OCI-LY3 (cell line): ENCODE measurements around the gene RAB12.

ENCODE experiments used
- EZH2phosphoT487 ChIP-seq: fragments of 200-600 bp; shearing (Covaris generic); IDR thresholded peaks from 2 replicates; pipeline ENCODE4 v1.6.1; 2018; ENCODE audit warnings: antibody characterized with exemption, mixed run types, low read depth
- TF ChIP-seq, protein P1 (sequence below): fragments of 200-600, 300-600 bp; sonication (generic); IDR thresholded peaks from 2 replicates; pipeline ENCODE4 v1.5.1; 2014; ENCODE audit warnings: antibody characterized with exemption, low read length, low read depth

DNA sequence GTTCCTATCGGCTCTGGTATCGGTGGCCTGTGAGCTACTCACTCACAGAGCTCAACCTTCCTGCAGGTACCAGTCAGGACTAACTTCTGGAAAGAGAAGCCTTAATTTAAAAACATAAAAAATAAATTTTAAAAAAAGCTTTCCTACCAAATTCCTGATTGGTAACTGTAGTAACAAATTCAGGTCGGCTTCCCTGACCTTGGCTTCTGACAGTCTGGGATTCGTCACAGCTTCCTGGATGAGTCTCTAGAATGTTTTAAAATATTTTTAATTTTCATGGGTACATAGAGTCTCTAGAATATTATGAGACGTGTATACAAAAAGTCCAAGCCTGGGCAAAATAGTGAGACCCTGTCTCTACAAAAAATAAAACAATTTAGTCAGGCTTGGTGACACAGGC is 51.1 kb downstream of the RAB12 start:
- TF ChIP-seq, protein P1, sequence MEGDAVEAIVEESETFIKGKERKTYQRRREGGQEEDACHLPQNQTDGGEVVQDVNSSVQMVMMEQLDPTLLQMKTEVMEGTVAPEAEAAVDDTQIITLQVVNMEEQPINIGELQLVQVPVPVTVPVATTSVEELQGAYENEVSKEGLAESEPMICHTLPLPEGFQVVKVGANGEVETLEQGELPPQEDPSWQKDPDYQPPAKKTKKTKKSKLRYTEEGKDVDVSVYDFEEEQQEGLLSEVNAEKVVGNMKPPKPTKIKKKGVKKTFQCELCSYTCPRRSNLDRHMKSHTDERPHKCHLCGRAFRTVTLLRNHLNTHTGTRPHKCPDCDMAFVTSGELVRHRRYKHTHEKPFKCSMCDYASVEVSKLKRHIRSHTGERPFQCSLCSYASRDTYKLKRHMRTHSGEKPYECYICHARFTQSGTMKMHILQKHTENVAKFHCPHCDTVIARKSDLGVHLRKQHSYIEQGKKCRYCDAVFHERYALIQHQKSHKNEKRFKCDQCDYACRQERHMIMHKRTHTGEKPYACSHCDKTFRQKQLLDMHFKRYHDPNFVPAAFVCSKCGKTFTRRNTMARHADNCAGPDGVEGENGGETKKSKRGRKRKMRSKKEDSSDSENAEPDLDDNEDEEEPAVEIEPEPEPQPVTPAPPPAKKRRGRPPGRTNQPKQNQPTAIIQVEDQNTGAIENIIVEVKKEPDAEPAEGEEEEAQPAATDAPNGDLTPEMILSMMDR = no peak
- TF ChIP-seq EZH2phosphoT487 = no peak
